Heart right ventricle (tissue), 16 donors: ENCODE measurements around the gene WFDC9. TPM values are rescaled to one million over a fixed set of nuclear protein-coding genes. Genes with fewer than 3 reads are reported as not detected.
"Not testable (repeated sequence)": the region's sequence is repeated elsewhere in the genome, so short reads cannot be mapped to it uniquely, and the experiment has no call there.

Experiments used
- ATAC-seq, 8 donors: fragments of 200-7000 bp; cut with Tn5 transposase; one replicate each; pipeline ENCODE4 v1.9.1; 2020; ENCODE audit warnings: mild to moderate bottlenecking in 8 of 8, moderate library complexity in 8 of 8, moderate number of reproducible peaks in 1 of 8
- DNase-seq, 2 donors: peaks; one replicate each; pipeline ENCODE4 v3.0.0-alpha.2; 2020
- H3K27ac ChIP-seq, 10 donors: fragments of 200-600 bp; sonication (generic) in 2 of 10; one replicate each; pipeline versions ENCODE4 v1.5.0 to v1.8.0; 2020 to 2022; ENCODE audit warnings: mild to moderate bottlenecking in 3 of 10
- H3K27me3 ChIP-seq, 7 donors: fragments of 200-600 bp; one replicate each; pipeline ENCODE4 v1.8.0; 2021 to 2022; ENCODE audit warnings: mild to moderate bottlenecking in 2 of 7
- H3K36me3 ChIP-seq, 9 donors: fragments of 200-600 bp; sonication (generic) in 1 of 9; one replicate each; pipeline versions ENCODE4 v1.5.0 to v1.8.0; 2020 to 2022; ENCODE audit warnings: mild to moderate bottlenecking in 2 of 9
- H3K4me1 ChIP-seq, 9 donors: fragments of 200-600 bp; sonication (generic) in 1 of 9; one replicate each; pipeline versions ENCODE4 v1.5.0 to v1.8.0; 2020 to 2022; ENCODE audit warnings: mild to moderate bottlenecking in 4 of 9
- H3K4me3 ChIP-seq, 10 donors: fragments of 200-600 bp; sonication (generic) in 2 of 10; one replicate each; pipeline versions ENCODE4 v1.5.0 to v1.8.0; 2020 to 2022; ENCODE audit warnings: mild to moderate bottlenecking in 7 of 10, moderate library complexity in 2 of 10
- H3K9me3 ChIP-seq, 11 donors: fragments of 200-600 bp in 10 of 11; sonication (generic) in 2 of 11; one replicate each; pipeline versions ENCODE4 v1.5.0 to v1.8.0; 2013 to 2022; ENCODE audit warnings: mild to moderate bottlenecking in 2 of 11, control low read depth in 1 of 11, moderate library complexity in 1 of 11
- WGBS, 2 donors: extraction: QIAGEN DNeasy Blood & Tissue Kit; methylation state at CpG; one replicate each; pipeline ENCODE4 v1.1.7; 2013; ENCODE audit warnings: inconsistent platforms in 1 of 2; 5-methylcytosine and 5-hydroxymethylcytosine counted together
- intact Hi-C, 10 donors: fragments of 100-400 bp; cut with DNase I; formaldehyde crosslinking; loops; one replicate each; pipeline versions ENCODE4 v1.11.1 to v1.14.2; 2022
- long read RNA-seq, 3 donors: library from polyadenylated mRNA; unstranded; transcript quantifications; one replicate each; pipeline ENCODE4 v2.0.0, GENCODE V29; 2020 to 2021
- polyA plus RNA-seq, 2 donors: library from polyadenylated mRNA; stranded (reverse); fragments of 200-250 nt; gene quantifications; one replicate each; pipeline ENCODE4 v1.2.3, GENCODE V29; 2013
- total RNA-seq, 10 donors: library from RNA; stranded (reverse); fragmentation: NEBNext Ultra II Directional in 3 of 10; extraction: Animal tissue kit (Norgen Biotek cat#: 25700) in 3 of 10; gene quantifications; one replicate each; pipeline versions ENCODE4 v1.2.1 to v1.2.4, GENCODE V29; 2021 to 2023
- TF ChIP-seq, protein P1 (sequence below), 9 donors: fragments of 200-600 bp; sonication (generic) in 2 of 9; IDR thresholded peaks; one replicate each; pipeline versions ENCODE4 v1.5.0 to v1.8.0; 2021 to 2022; ENCODE audit warnings: antibody characterized with exemption in 9 of 9, mild to moderate bottlenecking in 5 of 9, moderate library complexity in 1 of 9
- donor health status: Arrhythmogenic right ventricular cardiomyopathy.
- donor health status: ischemic (EF 13 %, LVEDD 7.1; RV severe dilation, severe dysfunction).
- donor health status: healthy with polysubstance abuse.
- donor health status: DM: no; HTN: yes; CAD: no.
- donor health status: DM: no; HTN: no; CAD: no.
- donor health status: ischemic (EF 25% LVEDD 6.9; RV normal size, moderate dysfunction).
- donor health status: ischemic (EF 25% LVEDD 5.7; RV mildly dilated, moderate dysfunction).
- donor health status: healthy.
- donor health status: DM: yes; HTN: yes; CAD: no.
- donor health status: Ischemic cardiomyopathy.
- donor health status: ischemic (EF 35%, LVEDD 5.7; RV mildly dilated, moderate dysfunction).
- donor health status: nonischemic (EF 11% LVEDD 7.7; RV severe dilation, severe dysfunction).
- donor health status: DM: yes; HTN: yes; CAD: no.
- donor health status: PGD.
- donor health status: ischemic (EF 29% LVEDD 5.4; RV normal size, mild dysfunction).
- donor health status: nonischemic (EF 23%, LVEDD 6.1; RV moderate dilation, normal function).

Gene WFDC9
- total RNA-seq = not detected
- polyA plus RNA-seq = not detected
- long read RNA-seq, donor 1 = 0 reads
- long read RNA-seq, donor 2 = 0 reads
- long read RNA-seq, donor 3 = 0 reads

DNA sequence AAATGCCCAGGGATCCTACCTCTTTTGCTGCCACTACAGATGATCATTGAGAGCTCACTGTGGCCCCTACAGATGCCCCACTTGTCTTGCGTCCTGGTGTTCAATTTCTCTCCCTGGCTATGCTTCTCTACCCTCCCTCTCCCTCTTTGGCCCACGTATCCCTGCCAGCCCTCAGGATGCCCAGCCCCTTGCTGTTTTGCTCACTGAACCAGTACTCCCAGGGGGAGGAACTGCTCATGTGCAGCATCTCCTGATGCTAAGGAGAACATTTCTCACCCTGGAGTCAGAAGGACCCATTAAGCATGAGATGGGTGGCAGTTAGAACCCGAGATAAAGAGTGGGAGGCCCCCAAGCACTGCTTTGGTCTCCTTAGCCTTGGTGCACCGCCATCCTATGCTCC is at the start of gene WFDC9:
TSS of gene WFDC9 (minus strand) at position 101 of the 400 bp plus-strand sequence. CDS start 21,103 bp downstream, outside the sequence.
- Histone ChIP-seq H3K27me3 (peaks cover 0 to 18% (median 4%) of the 10 kb centered on the region in 7 donors), H3K4me3 (no peak within 1 kb of the TSS), H3K27ac (no peak within 1 kb of the TSS), H3K9me3 (no peaks in the 10 kb centered on the region), H3K36me3 (no peaks in the 10 kb centered on the region), H3K4me1 (no peaks in the 10 kb centered on the region)
- TF ChIP-seq, protein P1, sequence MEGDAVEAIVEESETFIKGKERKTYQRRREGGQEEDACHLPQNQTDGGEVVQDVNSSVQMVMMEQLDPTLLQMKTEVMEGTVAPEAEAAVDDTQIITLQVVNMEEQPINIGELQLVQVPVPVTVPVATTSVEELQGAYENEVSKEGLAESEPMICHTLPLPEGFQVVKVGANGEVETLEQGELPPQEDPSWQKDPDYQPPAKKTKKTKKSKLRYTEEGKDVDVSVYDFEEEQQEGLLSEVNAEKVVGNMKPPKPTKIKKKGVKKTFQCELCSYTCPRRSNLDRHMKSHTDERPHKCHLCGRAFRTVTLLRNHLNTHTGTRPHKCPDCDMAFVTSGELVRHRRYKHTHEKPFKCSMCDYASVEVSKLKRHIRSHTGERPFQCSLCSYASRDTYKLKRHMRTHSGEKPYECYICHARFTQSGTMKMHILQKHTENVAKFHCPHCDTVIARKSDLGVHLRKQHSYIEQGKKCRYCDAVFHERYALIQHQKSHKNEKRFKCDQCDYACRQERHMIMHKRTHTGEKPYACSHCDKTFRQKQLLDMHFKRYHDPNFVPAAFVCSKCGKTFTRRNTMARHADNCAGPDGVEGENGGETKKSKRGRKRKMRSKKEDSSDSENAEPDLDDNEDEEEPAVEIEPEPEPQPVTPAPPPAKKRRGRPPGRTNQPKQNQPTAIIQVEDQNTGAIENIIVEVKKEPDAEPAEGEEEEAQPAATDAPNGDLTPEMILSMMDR (IDR thresholded peaks at IDR 0.05) = no peak
- DNase-seq (no peak), ATAC-seq (no peak)
- intact Hi-C loops = no loop called here
- 64 to 67% methylated on average over 4 of the region's 4 CpGs for WGBS, 2 donors

DNA sequence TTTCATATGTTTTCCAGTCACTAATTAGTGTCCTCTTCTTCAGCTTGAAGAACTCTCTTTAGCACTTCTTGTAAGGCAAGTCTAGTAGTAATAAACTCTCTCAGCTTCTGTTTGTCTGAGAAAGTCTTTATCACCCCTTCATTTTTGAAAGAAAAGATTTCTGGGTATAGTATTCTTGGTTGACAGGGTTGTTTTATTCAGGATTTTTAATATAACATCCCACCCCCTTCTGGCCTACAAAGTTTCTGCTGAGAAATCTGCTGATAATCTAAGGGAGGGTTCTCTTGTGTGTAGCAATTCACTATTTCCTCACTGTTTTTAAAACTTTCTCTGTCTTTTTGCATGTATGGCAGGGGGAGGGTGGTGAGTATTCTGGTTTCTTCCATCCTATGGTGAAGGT is 48.6 kb upstream of the WFDC9 start:
- ATAC-seq = no peak
- peaks cover 0 to 55% (median 31%) of the 10 kb centered on the region in 11 donors for H3K9me3 ChIP-seq

GRCh38 chr20:45672765-45673164 is 41.7 kb upstream of the WFDC9 start:
- TF ChIP-seq, protein P1 (IDR thresholded peaks at IDR 0.05) = no peak
- Histone ChIP-seq H3K4me1 (no peaks in the 10 kb centered on the region), H3K27ac (no peak overlapping the region), H3K9me3 (peaks cover 0 to 34% (median 5%) of the 10 kb centered on the region in 11 donors), H3K27me3 (peaks cover 0 to 7% (median 0%) of the 10 kb centered on the region in 7 donors), H3K36me3 (no peaks in the 10 kb centered on the region), H3K4me3 (no peak overlapping the region)
- intact Hi-C loops = no loop called here
- DNase-seq = no peak
- ATAC-seq = no peak

More for the DNA sequence above, 48.6 kb upstream of the WFDC9 start:
- intact Hi-C loops = no loop called here
- no peak overlapping the region for H3K27ac ChIP-seq
- no peak overlapping the region for H3K4me3 ChIP-seq
- TF ChIP-seq, protein P1 (IDR thresholded peaks at IDR 0.05) = no peak
- no peak for DNase-seq
- H3K36me3 ChIP-seq = no peaks in the 10 kb centered on the region
- no peaks in the 10 kb centered on the region for H3K4me1 ChIP-seq
- peaks cover 0 to 4% (median 0%) of the 10 kb centered on the region in 7 donors for H3K27me3 ChIP-seq

DNA sequence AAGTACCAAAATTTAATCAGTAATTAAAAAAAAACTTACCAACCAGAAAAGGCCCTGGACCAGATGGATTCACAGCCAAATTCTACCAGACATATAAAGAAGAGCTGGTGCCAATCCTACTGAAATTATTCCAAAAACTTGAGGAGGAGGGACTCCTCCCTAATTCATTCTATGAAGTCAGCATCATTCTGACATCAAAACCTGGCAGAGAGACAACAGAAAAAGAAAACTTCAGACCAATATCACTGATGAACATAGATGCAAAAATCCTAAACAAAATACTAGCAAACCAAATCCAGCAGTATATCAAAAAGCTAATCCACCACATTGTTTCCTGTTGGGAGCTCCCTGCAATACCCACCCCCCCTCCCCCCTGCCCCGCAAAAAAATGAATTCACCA is 39.1 kb upstream of the WFDC9 start, which contains the start of gene WFDC11:
TSS of gene WFDC11 (minus strand) at position 101 of the 400 bp plus-strand sequence. CDS start 19,639 bp downstream, outside the sequence.
- Histone ChIP-seq H3K4me3 (no peak within 1 kb of the TSS), H3K4me1 (no peaks in the 10 kb centered on the region), H3K27ac (no peak within 1 kb of the TSS), H3K9me3 (peaks cover 0 to 14% (median 0%) of the 10 kb centered on the region in 11 donors), H3K27me3 (peaks cover 0 to 18% (median 5%) of the 10 kb centered on the region in 7 donors), H3K36me3 (no peaks in the 10 kb centered on the region)
- 83 to 88% methylated on average over 1 of the region's 1 CpG for WGBS, 2 donors
- DNase-seq = no peak
- TF ChIP-seq, protein P1 (IDR thresholded peaks at IDR 0.05) = no peak
- intact Hi-C loops = no loop called here
- no peak for ATAC-seq

- H3K27ac ChIP-seq, H3K36me3 ChIP-seq, ATAC-seq, intact Hi-C loops, H3K4me3 ChIP-seq, H3K4me1 ChIP-seq, DNase-seq, H3K27me3 ChIP-seq: not testable (repeated sequence)
- peaks cover 0 to 15% (median 0%) of the 10 kb centered on the region in 11 donors for H3K9me3 ChIP-seq
- WGBS, 2 donors = 84 to 87% methylated on average over 3 of the region's 3 CpGs
These were observed 26.0 kb upstream of the WFDC9 start for GRCh38 chr20:45657038-45657437.

- intact Hi-C loops, H3K27ac ChIP-seq: not testable (repeated sequence)
These were observed 20.6 kb upstream of the WFDC9 start for GRCh38 chr20:45651726-45652125.

More at GRCh38 chr20:45651726-45652125, 20.6 kb upstream of the WFDC9 start:
- H3K4me1 ChIP-seq, H3K36me3 ChIP-seq, H3K27me3 ChIP-seq, H3K4me3 ChIP-seq, DNase-seq, H3K9me3 ChIP-seq, ATAC-seq: not testable (repeated sequence)
- WGBS, 2 donors = 81 to 85% methylated on average over 7 of the region's 7 CpGs
